Testis (tissue), 3 donors: ENCODE measurements around the gene ATP5PB. TPM values are rescaled to one million over a fixed set of nuclear protein-coding genes. Genes with fewer than 3 reads are reported as not detected.

Source experiments
- DNase-seq: peaks from one replicate; pipeline ENCODE4 v3.0.0-alpha.2; 2019
- H3K27ac ChIP-seq, 2 donors: fragments of 200-600 bp; sonication (generic); one replicate each; pipeline ENCODE4 v1.5.1; 2019
- H3K27me3 ChIP-seq: fragments of 200-600 bp; sonication (generic); one replicate; pipeline ENCODE4 v1.5.1; 2019
- H3K36me3 ChIP-seq: fragments of 200-600 bp; sonication (generic); one replicate; pipeline ENCODE4 v1.5.1; 2017; ENCODE audit warnings: low read depth; ENCODE audit errors: missing control alignments
- H3K4me1 ChIP-seq: fragments of 200-600 bp; sonication (generic); one replicate; pipeline ENCODE4 v1.5.1; 2019
- H3K4me3 ChIP-seq, 2 donors: fragments of 200-600 bp; sonication (generic); one replicate each; pipeline ENCODE4 v1.5.1; 2017 to 2019
- H3K9me3 ChIP-seq: fragments of 200-600 bp; sonication (generic); one replicate; pipeline ENCODE4 v1.5.1; 2017
- POLR2A ChIP-seq: fragments of 450-650 bp; IDR thresholded peaks from one replicate; pipeline ENCODE4 v1.6.1; 2017; ENCODE audit warnings: antibody characterized with exemption, mild to moderate bottlenecking, moderate library complexity
- WGBS, 2 donors: methylation state at CpG; one replicate each; pipeline ENCODE4 v1.1.5; 2018; 5-methylcytosine and 5-hydroxymethylcytosine counted together
- intact Hi-C: fragments of 100-400 bp; cut with DNase I; formaldehyde crosslinking; loops from one replicate; pipeline ENCODE4 v1.15.1; 2023; ENCODE audit warnings: low total_unique reads
- polyA plus RNA-seq: library from polyadenylated mRNA; stranded (reverse); fragments of 350-450 nt; fragmentation: Illumina TruSeq; extraction: RNeasy Lipid Tissue Mini Kit (QIAGEN cat#74804); gene quantifications from one replicate; pipeline ENCODE4 v1.2.3, GENCODE V29; 2014; ENCODE audit warnings: low read depth, low replicate concordance; ENCODE audit not compliant: insufficient read depth
- total RNA-seq, 2 donors: library from RNA; depleted of rRNA; stranded (reverse); fragments of >200 nt; gene quantifications; one replicate each; pipeline ENCODE4 v1.2.3, GENCODE V29; 2016
- TF ChIP-seq, protein P1 (sequence below), 3 experiments: fragments of 450-650 bp in 2 of 3; fragments of 200-600 bp in 1 of 3; sonication (generic) in 1 of 3; IDR thresholded peaks; one replicate each; pipeline ENCODE4 v1.5.1; 2016 to 2019; ENCODE audit warnings: antibody characterized with exemption in 3 of 3, mild to moderate bottlenecking in 2 of 3, moderate library complexity in 1 of 3

Gene ATP5PB
- total and polyA plus RNA-seq, 3 donors from 2014 or later = 183 to 419 (median 188) TPM

DNA sequence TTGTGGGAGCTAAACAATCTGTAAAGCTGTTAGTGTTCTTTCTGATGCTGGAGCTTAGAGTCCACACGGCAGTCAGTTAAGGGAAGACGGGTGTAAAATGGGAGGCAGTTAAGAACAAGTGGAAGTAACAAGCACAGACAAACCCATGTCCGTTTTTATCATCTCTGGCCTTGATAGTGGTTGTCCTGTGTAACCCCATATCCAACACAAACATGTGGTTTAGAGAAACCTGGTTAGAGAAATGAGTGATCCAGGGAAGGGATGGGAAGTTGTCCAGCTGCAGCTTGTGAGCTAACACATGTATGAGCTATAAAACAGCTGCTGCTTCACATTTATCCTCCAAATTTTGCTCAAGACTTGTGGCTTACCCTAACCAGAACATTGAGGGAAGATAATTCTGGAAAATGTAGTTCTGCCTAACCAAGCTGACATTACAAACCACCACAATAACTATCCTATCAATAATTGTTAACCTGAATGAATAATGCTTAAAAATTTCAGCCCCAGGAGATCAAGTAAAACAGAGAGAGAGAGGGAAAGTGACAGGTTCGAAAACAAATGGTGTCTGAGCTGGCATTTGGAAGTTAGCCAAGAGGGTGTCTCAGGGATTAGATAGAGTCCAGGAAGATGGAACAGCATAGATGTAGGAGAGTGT is 13.9 kb downstream of the ATP5PB start:
- Histone ChIP-seq H3K4me1 (no peaks in the 10 kb centered on the region), H3K36me3 (no peaks in the 10 kb centered on the region), H3K4me3 (no peak overlapping the region), H3K27me3 (no peaks in the 10 kb centered on the region), H3K27ac (no peak overlapping the region), H3K9me3 (no peaks in the 10 kb centered on the region)
- TF ChIP-seq POLR2A = no peak
- TF ChIP-seq, protein P1, sequence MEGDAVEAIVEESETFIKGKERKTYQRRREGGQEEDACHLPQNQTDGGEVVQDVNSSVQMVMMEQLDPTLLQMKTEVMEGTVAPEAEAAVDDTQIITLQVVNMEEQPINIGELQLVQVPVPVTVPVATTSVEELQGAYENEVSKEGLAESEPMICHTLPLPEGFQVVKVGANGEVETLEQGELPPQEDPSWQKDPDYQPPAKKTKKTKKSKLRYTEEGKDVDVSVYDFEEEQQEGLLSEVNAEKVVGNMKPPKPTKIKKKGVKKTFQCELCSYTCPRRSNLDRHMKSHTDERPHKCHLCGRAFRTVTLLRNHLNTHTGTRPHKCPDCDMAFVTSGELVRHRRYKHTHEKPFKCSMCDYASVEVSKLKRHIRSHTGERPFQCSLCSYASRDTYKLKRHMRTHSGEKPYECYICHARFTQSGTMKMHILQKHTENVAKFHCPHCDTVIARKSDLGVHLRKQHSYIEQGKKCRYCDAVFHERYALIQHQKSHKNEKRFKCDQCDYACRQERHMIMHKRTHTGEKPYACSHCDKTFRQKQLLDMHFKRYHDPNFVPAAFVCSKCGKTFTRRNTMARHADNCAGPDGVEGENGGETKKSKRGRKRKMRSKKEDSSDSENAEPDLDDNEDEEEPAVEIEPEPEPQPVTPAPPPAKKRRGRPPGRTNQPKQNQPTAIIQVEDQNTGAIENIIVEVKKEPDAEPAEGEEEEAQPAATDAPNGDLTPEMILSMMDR (IDR thresholded peaks at IDR 0.05) = no peak
- DNase-seq = no peak
- intact Hi-C loops = no loop called here
- WGBS, 2 donors = 65 to 77% methylated on average over 4 of the region's 4 CpGs

- no peak for DNase-seq
- Histone ChIP-seq H3K27me3 (no peaks in the 10 kb centered on the region), H3K4me1 (no peaks in the 10 kb centered on the region), H3K4me3 (no peak overlapping the region), H3K27ac (no peak overlapping the region), H3K36me3 (no peaks in the 10 kb centered on the region), H3K9me3 (no peaks in the 10 kb centered on the region)
- intact Hi-C loops = no loop called here
- 94 to 95% methylated on average over 2 of the region's 2 CpGs for WGBS, 2 donors
- no peak for TF ChIP-seq POLR2A
- TF ChIP-seq, protein P1 (IDR thresholded peaks at IDR 0.05) = no peak
Observed at GRCh38 chr1:111465754-111466153, 16.5 kb downstream of the ATP5PB start.

DNA sequence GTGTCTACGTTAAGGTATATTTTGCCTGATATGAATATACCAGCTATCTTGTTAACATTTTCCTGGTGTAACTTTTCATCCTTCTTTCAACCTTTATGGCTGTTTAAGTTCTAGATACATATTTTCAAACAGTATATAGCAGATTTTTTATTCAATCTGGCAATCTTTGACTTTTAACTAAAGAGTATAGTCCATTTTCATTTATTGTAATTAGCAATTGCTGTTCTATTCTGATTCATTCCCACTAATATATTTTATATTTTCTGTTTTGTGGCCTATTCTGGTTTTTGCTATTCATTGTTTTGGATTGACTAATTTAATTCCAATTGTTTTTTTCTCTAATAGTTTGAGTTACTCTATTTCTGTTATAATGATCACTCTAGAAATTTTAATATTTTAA is 17.2 kb downstream of the ATP5PB start:
- Histone ChIP-seq H3K9me3 (no peaks in the 10 kb centered on the region), H3K27ac (no peak overlapping the region), H3K4me1 (no peaks in the 10 kb centered on the region), H3K36me3 (no peaks in the 10 kb centered on the region), H3K4me3 (no peak overlapping the region), H3K27me3 (no peaks in the 10 kb centered on the region)
- intact Hi-C loops = no loop called here
- TF ChIP-seq, protein P1 (IDR thresholded peaks at IDR 0.05) = no peak
- no peak for TF ChIP-seq POLR2A
- 0% methylated on average over 1 of the region's 1 CpG for WGBS, 2 donors
- no peak for DNase-seq

GRCh38 chr1:111467865-111468716 is 18.8 kb downstream of the ATP5PB start:
- no peaks in the 10 kb centered on the region for H3K27me3 ChIP-seq
- H3K4me3 ChIP-seq = no peak overlapping the region
- TF ChIP-seq, protein P1 (IDR thresholded peaks at IDR 0.05) = no peak
- no peak for TF ChIP-seq POLR2A
- intact Hi-C loops = no loop called here
- no peaks in the 10 kb centered on the region for H3K4me1 ChIP-seq
- H3K36me3 ChIP-seq = no peaks in the 10 kb centered on the region
- no peak overlapping the region for H3K27ac ChIP-seq
- 84 to 95% methylated on average over 2 of the region's 2 CpGs for WGBS, 2 donors
- no peaks in the 10 kb centered on the region for H3K9me3 ChIP-seq
- DNase-seq = no peak
